Measurements from ENCODE around the gene PDE4B.

Gene PDE4B

DNA sequence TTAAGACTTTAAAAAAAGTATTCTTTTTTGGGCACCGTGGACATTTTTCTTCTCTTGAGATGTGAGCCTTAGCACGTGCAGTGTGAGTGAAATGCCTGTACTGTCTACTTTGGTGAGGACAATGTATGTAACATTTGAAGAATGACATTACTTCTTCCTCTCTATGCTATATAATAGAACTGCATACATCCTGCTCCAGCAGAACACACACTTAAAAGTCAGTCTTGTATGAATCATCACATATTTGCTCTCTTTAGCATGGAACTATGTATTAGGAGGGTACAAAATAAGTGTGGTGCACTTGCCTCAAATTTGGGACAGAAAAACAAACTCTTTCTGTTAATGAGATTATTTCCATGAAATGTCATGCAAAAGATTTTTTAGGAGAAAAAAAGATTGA lies 382.9 kb downstream of the PDE4B start:
- DNase-seq (ENCODE audit: low read depth in 2 of 2, low spot score in 1 of 2), result no peak

GRCh38 chr1:66176012-66176715 lies 383.5 kb downstream of the PDE4B start:
- DNase-seq (ENCODE audit: low read depth in 2 of 2, low spot score in 1 of 2), result no peak

DNA sequence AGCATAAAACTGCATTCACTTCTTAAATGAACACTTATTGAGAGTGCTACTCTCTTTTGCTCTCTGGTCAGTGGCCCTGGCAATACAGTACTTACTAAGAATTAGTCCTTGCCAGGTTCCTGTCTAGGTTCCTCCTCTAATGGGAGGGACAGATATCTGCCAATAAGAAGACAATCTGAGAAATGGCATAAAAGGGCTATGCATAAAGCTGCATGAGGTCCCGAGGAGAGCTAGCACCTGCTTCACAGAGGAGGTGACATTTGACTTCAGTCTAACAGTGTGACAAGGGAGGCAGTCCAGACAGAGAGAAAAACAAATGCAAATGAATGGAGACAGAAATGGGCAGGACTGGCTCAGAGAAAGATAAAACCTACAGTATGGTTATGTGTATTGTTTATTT lies 384.1 kb downstream of the PDE4B start:
- DNase-seq (ENCODE audit: low read depth in 2 of 2, low spot score in 1 of 2), result no peak

- no peak for DNase-seq (ENCODE audit: low read depth in 2 of 2, low spot score in 1 of 2)
These were observed 384.8 kb downstream of the PDE4B start for GRCh38 chr1:66177510-66177909.

DNA sequence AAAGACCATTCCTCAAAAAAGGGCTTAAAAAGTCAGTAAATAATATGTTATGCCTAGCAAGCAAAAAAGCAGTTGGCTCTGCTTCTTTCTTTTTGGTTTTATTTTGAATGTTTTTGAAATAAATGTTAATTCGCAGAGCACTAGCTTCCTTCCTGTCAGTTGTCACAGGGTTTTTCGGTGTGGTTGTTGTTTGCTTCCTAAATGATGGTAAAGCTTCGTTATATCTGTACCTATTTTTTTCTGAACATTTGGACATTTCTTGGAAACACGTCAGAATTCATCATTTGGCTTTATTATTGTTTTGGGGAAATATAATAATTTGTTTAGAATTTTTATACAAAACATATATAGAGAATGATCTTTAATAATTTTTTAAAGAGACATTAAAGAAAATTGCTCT lies 389.3 kb downstream of the PDE4B start:
- DNase-seq (ENCODE audit: low read depth in 2 of 2, low spot score in 1 of 2), result no peak

- DNase-seq (ENCODE audit: low read depth in 2 of 2, low spot score in 1 of 2), result no peak
These were observed 390.0 kb downstream of the PDE4B start for GRCh38 chr1:66182551-66183178.

DNA sequence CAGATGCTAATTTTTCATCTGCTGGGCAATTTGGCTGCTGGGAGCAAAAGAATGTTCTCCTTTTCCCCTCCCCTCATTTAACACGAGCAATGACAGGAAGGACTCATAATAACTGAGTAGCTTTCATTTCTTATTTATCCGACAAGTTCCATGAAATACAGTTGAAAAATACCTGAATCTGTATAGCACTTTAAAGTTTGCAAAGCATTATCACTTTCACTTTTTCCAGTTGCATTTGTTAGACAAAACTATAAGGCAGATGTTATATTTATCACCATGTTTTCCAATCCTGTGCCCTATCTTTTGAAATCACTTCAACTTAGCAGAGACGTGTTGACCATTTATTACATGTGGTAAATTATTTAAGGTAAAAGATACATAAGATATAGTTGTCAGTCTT lies 390.7 kb downstream of the PDE4B start:
- DNase-seq (ENCODE audit: low read depth in 2 of 2, low spot score in 1 of 2), result no peak

DNA sequence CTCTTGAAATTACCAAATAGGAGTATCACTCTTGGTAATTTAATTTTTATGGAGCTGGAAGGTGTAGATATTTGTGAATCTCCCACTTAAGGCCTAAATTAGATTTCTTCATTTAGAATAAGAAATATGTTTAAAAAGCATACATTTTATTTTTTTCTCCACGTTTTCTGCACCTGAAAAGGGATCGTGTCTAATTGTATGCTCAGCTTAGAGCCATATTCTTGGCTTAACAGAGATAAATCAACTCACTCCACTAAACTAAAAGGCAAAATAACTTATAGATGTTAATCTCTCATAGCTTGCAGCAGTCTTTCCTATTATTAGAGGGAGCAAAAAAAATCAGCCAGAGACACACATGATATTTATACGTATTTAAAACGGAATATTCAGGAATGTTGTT lies 404.4 kb downstream of the PDE4B start:
- no peak for DNase-seq (ENCODE audit: low read depth in 2 of 2, low spot score in 1 of 2)

DNA sequence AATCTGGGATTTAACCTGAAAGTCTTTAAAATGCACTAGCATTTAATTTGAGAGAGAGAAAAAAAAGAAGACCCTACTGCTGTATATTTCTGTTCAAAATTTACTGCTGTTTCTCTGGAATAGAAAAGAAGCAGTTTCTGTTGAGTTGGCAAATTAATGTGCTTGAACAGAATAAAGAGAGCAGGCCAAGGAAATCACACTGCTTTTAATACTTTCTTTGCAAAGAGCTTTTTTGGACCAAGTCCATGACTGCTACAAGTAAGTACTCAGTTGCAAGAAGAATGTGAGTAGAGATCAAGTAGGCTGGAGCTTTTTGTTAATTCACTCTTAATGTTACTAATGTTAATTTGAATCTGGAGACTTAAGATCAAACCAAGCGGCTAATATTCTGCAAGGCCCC lies 405.1 kb downstream of the PDE4B start:
- no peak for DNase-seq (ENCODE audit: low read depth in 2 of 2, low spot score in 1 of 2)

DNA sequence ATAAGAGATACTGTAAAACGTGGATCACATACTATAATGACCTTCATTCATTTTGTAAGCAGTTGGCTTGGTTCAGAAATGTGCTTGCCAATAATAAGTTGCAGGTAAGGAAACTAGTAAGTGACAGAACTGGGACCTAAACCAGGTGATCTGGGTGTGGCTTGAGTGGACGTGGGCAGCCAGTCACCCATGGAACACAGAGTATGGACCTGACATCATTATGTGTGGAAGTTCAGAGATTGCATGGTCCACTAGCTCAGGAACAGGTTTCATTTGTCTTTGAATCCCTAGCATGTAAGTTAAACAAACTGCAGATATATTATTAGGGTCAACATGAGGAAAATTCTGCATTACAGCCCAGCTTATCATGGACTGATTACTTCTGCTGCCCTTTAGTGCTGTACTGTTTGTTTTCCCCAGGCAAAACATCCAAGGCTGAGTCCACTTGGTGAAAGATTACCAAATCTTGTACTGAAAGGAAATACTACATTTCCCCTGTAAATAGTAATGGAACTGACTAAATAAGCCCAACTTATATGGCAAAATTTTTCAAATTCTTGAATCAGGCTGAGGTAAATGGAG lies 414.0 kb downstream of the PDE4B start:
- no peak for DNase-seq (ENCODE audit: low read depth in 2 of 2, low spot score in 1 of 2)

DNA sequence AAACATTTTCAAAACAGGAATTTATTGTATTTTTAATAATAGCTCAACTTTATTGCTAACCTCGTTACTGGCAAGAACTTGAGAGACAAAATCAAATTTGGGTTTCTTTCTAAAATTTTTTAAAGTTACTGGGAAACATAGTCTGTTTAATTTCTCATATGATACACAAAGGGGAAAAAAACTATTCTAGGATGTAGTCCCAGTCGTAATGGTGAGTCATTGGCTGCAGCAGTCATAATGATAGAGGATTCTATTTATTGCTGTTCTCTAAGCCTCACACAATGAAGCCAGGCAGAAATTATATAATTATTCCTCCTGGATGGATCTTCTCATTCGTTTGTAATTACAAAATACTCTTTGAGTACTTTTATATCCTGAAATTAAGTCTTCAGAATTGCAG lies 414.8 kb downstream of the PDE4B start:
- no peak for DNase-seq (ENCODE audit: low read depth in 2 of 2, low spot score in 1 of 2)

DNA sequence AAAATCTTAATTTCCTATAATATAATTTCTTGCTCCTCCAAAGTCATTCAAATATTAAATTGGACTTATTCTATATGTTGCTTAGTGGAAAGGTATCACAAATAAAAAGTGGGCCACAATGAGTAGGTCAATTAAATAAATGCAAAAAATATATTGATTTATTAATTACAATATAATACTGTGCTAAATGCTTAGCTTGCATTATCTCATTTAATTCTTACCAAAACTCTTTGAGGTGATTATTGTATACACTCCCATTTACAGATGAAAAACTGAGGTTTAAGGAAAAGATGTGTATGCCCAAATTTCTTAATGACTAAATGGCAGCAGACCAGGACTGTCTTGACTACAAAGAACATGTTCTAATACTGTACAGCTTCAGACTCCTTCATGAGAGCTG lies 415.9 kb downstream of the PDE4B start:
- no peak for DNase-seq (ENCODE audit: low read depth in 2 of 2, low spot score in 1 of 2)

GRCh38 chr1:66210635-66211244 lies 418.0 kb downstream of the PDE4B start:
- no peak for DNase-seq (ENCODE audit: low read depth in 2 of 2, low spot score in 1 of 2)

DNA sequence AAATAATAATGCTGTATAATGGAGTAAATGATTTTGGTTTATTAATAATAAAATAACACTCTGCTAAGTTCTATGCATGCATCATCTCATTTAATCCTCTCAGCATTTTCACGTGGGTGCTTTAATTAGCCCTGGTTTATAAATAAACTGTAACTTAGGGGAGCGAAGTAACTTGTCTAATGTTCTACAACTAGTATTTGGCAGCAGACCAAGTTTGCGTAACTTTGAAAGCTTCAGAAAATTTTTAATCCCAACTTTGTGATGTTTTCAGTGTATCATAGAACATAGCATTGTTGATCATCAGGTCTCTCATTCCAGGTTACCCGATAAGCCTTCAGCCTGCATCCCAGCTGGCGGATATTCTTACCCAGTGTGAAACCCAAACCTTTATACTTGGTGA lies 418.8 kb downstream of the PDE4B start:
- DNase-seq (ENCODE audit: low read depth in 2 of 2, low spot score in 1 of 2), result no peak

DNA sequence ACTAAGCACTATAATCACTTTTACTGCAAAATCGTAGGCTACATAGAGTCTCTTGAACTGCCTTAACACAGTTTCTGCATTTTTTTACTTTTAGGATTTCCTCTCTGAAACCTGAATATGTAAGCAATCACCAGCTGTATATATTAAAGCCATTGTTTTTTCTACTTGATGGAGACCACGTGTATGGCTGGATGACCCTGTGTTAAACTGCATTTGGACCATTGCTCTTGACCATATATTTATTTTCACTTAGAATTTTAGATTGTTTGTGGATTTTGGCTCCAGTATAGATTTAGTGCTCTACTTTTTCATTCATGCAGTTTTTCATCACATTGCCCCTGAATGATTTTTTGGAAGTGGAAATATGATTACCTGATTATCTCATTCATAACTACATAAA lies 420.8 kb downstream of the PDE4B start:
- no peak for DNase-seq (ENCODE audit: low read depth in 2 of 2, low spot score in 1 of 2)

GRCh38 chr1:66214901-66215300 lies 422.2 kb downstream of the PDE4B start:
- no peak for DNase-seq (ENCODE audit: low read depth in 2 of 2, low spot score in 1 of 2)

DNA sequence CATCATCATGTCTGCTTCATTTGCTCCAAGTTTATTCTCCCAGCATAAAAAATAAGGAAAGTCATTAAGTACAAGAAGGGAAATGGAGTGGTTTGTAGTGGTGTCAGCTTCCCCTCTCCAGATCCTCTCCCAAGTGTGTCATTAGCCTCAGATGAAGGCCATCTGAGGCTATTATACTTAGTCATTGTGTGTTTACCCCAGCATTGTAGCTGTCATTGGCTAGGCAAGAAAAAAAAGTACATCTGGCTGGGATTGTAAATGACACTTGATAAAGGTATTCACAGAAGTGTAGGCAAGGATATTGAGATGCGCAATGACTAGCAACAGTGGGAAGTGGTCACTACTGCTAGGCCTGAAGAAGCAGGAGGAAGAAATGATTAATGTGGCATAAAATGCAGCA lies 424.3 kb downstream of the PDE4B start:
- DNase-seq (ENCODE audit: low read depth in 2 of 2, low spot score in 1 of 2), result no peak

DNA sequence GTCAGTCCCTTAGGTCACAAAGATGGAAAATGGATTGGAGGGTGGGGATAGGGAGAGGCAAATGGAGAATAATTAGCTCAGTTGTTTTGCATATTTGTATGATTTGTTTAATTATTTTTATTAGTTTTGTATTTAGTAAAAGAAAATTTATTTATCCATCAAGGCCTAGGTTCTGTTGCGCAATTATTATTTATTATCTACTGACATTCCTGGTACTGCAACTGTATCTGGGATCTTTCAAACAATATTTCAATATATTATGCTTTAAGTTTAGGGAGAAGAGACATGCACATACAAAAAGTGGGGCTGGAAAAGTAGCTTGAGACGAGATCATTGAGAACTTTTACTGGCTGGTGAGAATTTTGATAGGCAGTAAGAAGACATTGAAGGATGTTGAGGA lies 424.9 kb downstream of the PDE4B start:
- no peak for DNase-seq (ENCODE audit: low read depth in 2 of 2, low spot score in 1 of 2)

DNA sequence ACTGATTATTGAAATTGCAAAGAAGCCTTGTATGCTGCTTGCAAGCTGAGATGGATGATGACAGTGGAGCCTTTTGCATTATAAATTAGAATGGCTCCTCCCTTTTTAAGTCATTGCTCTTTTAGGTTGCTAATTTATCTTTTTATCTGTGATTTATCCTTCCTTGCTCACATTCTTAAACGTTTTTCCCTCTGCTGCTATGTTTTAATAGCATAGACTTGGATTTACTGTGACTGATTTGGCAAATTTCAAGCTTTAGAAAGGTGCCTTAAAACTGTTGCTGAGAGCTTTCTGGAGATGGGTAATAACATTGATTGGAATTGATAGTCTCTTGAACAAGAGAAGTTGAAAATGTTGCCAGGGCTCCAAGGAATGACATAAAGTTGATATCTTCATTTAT lies 427.8 kb downstream of the PDE4B start:
- DNase-seq (ENCODE audit: low read depth in 2 of 2, low spot score in 1 of 2), result no peak

DNA sequence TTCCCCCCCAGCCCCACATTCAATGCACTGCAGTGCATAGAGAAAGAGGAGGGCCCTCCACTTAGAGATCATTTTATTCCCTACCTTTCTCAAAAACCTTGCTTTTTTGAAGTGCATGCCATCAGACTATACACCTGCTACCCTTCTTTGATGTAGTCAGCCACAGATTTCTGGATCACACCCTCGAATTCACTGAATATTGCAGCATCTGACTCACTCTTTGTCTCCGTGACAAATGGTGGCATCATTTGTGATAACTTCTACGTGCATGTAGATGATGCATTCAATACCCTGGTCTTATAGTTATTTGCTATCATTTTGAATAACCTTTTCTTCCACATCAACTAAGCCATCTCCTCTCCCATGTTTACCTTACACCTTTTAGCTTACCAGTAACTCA lies 431.0 kb downstream of the PDE4B start:
- DNase-seq (ENCODE audit: low read depth in 2 of 2, low spot score in 1 of 2), result no peak

- no peak for DNase-seq (ENCODE audit: low read depth in 2 of 2, low spot score in 1 of 2)
These were observed 434.3 kb downstream of the PDE4B start for GRCh38 chr1:66226985-66227384.

DNA sequence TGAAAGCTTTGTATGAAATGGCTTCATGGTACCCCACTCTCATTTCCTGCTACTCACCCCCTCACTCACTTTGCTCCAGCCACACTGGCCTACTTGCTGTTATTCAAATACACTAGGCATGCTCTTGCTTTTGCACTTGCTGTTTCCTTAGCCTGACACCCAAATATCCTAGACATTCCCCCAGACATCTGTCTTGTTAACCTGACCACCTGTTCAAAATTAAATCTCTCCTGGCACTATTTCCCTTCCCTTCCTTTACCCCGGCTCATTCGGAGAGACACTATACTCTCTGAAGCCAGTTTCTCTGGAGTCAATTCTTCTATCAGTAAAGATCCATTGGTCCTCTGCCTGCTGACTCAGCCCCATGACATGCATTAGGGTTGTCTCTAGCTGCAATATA lies 435.3 kb downstream of the PDE4B start:
- DNase-seq (ENCODE audit: low read depth in 2 of 2, low spot score in 1 of 2), result no peak

All from stimulated activated CD8-positive, alpha-beta memory T cell treated with anti-CD3 and anti-CD28 coated beads, Interleukin-4, amount 100 ng/mL, for 4 hours (primary cell).